SU-DHL-6 (cell line): ENCODE results near the gene TOX2.
"Not testable (repeated sequence)": the region's sequence is repeated elsewhere in the genome, so short reads cannot be mapped to it uniquely, and the experiment has no call there.

ENCODE experiments used
- CTCF ChIP-seq: fragments of 200-600 bp; sonication (generic); IDR thresholded peaks from one replicate; pipeline ENCODE4 v1.5.1; 2017; ENCODE audit warnings: antibody characterized with exemption, mild to moderate bottlenecking, low read length, moderate library complexity; ENCODE audit not compliant: insufficient read depth, poor library complexity, severe bottlenecking
- EZH2phosphoT487 ChIP-seq: fragments of 200-600 bp; sonication (generic), shearing (Covaris generic); conservative IDR thresholded peaks from 2 replicates; pipeline ENCODE4 v1.6.1; 2018; ENCODE audit warnings: mild to moderate bottlenecking, antibody characterized with exemption, low read length, moderate library complexity, mixed read lengths

GRCh38 chr20:44044712-44045111 is 130.1 kb downstream of the TOX2 start:
- not testable (repeated sequence) for TF ChIP-seq CTCF, EZH2phosphoT487
